ENCODE data around the gene PCA3.

Gene PCA3

GRCh38 chr9:76743931-76744330 lies 20.3 kb upstream of the PCA3 start:
- H3K4me3 ChIP-seq = no peak overlapping the region
- DNase-seq (ENCODE audit: low read depth, low spot score) = no peak
- no peak overlapping the region for H3K9ac ChIP-seq (ENCODE audit: insufficient read length)
- no peak overlapping the region for H3K27ac ChIP-seq
- H3K36me3 ChIP-seq (ENCODE audit: insufficient read depth, low read length) = no peaks in the 10 kb centered on the region
- no peaks in the 10 kb centered on the region for H3K9me3 ChIP-seq (ENCODE audit: low read depth, low read length)
- TF ChIP-seq FOXP2 (optimal IDR thresholded peaks at IDR 0.05; ENCODE audit: control extremely low read depth, extremely low read length, insufficient read depth) = no peak
- no peak for TF ChIP-seq EZH2 (IDR thresholded peaks at IDR 0.05)
- no peak for TF ChIP-seq POLR2AphosphoS5 (IDR thresholded peaks at IDR 0.05; ENCODE audit: borderline replicate concordance, low read depth, low read length)

GRCh38 chr9:76744336-76744735 lies 19.9 kb upstream of the PCA3 start:
- Histone ChIP-seq H3K9me3 (ENCODE audit: low read depth, low read length) (no peaks in the 10 kb centered on the region), H3K9ac (ENCODE audit: insufficient read length) (no peak overlapping the region), H3K36me3 (ENCODE audit: insufficient read depth, low read length) (no peaks in the 10 kb centered on the region)

GRCh38 chr9:76751001-76751400 lies 13.2 kb upstream of the PCA3 start:
- Histone ChIP-seq H3K4me3 (no peak overlapping the region), H3K36me3 (ENCODE audit: insufficient read depth, low read length) (no peaks in the 10 kb centered on the region), H3K9me3 (ENCODE audit: low read depth, low read length) (no peaks in the 10 kb centered on the region), H3K9ac (ENCODE audit: insufficient read length) (no peak overlapping the region), H3K27ac (no peak overlapping the region)
- no peak for TF ChIP-seq EZH2 (IDR thresholded peaks at IDR 0.05)
- TF ChIP-seq POLR2AphosphoS5 (IDR thresholded peaks at IDR 0.05; ENCODE audit: borderline replicate concordance, low read depth, low read length) = no peak
- no peak for TF ChIP-seq FOXP2 (optimal IDR thresholded peaks at IDR 0.05; ENCODE audit: control extremely low read depth, extremely low read length, insufficient read depth)
- no peak for DNase-seq (ENCODE audit: low read depth, low spot score)

More at GRCh38 chr9:76744336-76744735, 19.9 kb upstream of the PCA3 start:
- TF ChIP-seq EZH2 (IDR thresholded peaks at IDR 0.05) (no peak), FOXP2 (optimal IDR thresholded peaks at IDR 0.05; ENCODE audit: control extremely low read depth, extremely low read length, insufficient read depth) (no peak), POLR2AphosphoS5 (IDR thresholded peaks at IDR 0.05; ENCODE audit: borderline replicate concordance, low read depth, low read length) (no peak)
- Histone ChIP-seq H3K27ac (no peak overlapping the region), H3K4me3 (no peak overlapping the region)
- no peak for DNase-seq (ENCODE audit: low read depth, low spot score)

- Histone ChIP-seq H3K4me3 (no peak overlapping the region), H3K9ac (ENCODE audit: insufficient read length) (no peak overlapping the region), H3K9me3 (ENCODE audit: low read depth, low read length) (no peaks in the 10 kb centered on the region), H3K36me3 (ENCODE audit: insufficient read depth, low read length) (no peaks in the 10 kb centered on the region), H3K27ac (no peak overlapping the region)
- TF ChIP-seq POLR2AphosphoS5 (IDR thresholded peaks at IDR 0.05; ENCODE audit: borderline replicate concordance, low read depth, low read length) = no peak
- no peak for TF ChIP-seq FOXP2 (optimal IDR thresholded peaks at IDR 0.05; ENCODE audit: control extremely low read depth, extremely low read length, insufficient read depth)
- no peak for TF ChIP-seq EZH2 (IDR thresholded peaks at IDR 0.05)
- no peak for DNase-seq (ENCODE audit: low read depth, low spot score)
Observed at GRCh38 chr9:76756268-76756640, 8.0 kb upstream of the PCA3 start.

GRCh38 chr9:76756941-76757673 lies 7.1 kb upstream of the PCA3 start:
- H3K36me3 ChIP-seq (ENCODE audit: insufficient read depth, low read length) = no peaks in the 10 kb centered on the region
- H3K27ac ChIP-seq = no peak overlapping the region
- no peak overlapping the region for H3K4me3 ChIP-seq
- H3K9me3 ChIP-seq (ENCODE audit: low read depth, low read length) = no peaks in the 10 kb centered on the region
- TF ChIP-seq POLR2AphosphoS5 (IDR thresholded peaks at IDR 0.05; ENCODE audit: borderline replicate concordance, low read depth, low read length) (no peak), FOXP2 (optimal IDR thresholded peaks at IDR 0.05; ENCODE audit: control extremely low read depth, extremely low read length, insufficient read depth) (no peak), EZH2 (IDR thresholded peaks at IDR 0.05) (no peak)
- no peak overlapping the region for H3K9ac ChIP-seq (ENCODE audit: insufficient read length)
- DNase-seq (ENCODE audit: low read depth, low spot score) = no peak

- H3K27ac ChIP-seq = no peak overlapping the region
- H3K36me3 ChIP-seq (ENCODE audit: insufficient read depth, low read length) = no peaks in the 10 kb centered on the region
- no peak for DNase-seq (ENCODE audit: low read depth, low spot score)
- H3K4me3 ChIP-seq = no peak overlapping the region
- TF ChIP-seq POLR2AphosphoS5 (IDR thresholded peaks at IDR 0.05; ENCODE audit: borderline replicate concordance, low read depth, low read length) (no peak), EZH2 (IDR thresholded peaks at IDR 0.05) (no peak), FOXP2 (optimal IDR thresholded peaks at IDR 0.05; ENCODE audit: control extremely low read depth, extremely low read length, insufficient read depth) (no peak)
- no peaks in the 10 kb centered on the region for H3K9me3 ChIP-seq (ENCODE audit: low read depth, low read length)
- no peak overlapping the region for H3K9ac ChIP-seq (ENCODE audit: insufficient read length)
Observed at GRCh38 chr9:76758476-76758875, 5.8 kb upstream of the PCA3 start.

- no peaks in the 10 kb centered on the region for H3K36me3 ChIP-seq (ENCODE audit: insufficient read depth, low read length)
- no peak overlapping the region for H3K9ac ChIP-seq (ENCODE audit: insufficient read length)
- H3K27ac ChIP-seq = no peak overlapping the region
- DNase-seq (ENCODE audit: low read depth, low spot score) = no peak
- H3K4me3 ChIP-seq = no peak overlapping the region
- no peaks in the 10 kb centered on the region for H3K9me3 ChIP-seq (ENCODE audit: low read depth, low read length)
- no peak for TF ChIP-seq FOXP2 (optimal IDR thresholded peaks at IDR 0.05; ENCODE audit: control extremely low read depth, extremely low read length, insufficient read depth)
- no peak for TF ChIP-seq EZH2 (IDR thresholded peaks at IDR 0.05)
- no peak for TF ChIP-seq POLR2AphosphoS5 (IDR thresholded peaks at IDR 0.05; ENCODE audit: borderline replicate concordance, low read depth, low read length)
Observed at GRCh38 chr9:76759732-76760131, 4.5 kb upstream of the PCA3 start.

GRCh38 chr9:76761448-76761847 lies 2.8 kb upstream of the PCA3 start:
- TF ChIP-seq POLR2AphosphoS5 (IDR thresholded peaks at IDR 0.05; ENCODE audit: borderline replicate concordance, low read depth, low read length) (no peak), EZH2 (IDR thresholded peaks at IDR 0.05) (no peak), FOXP2 (optimal IDR thresholded peaks at IDR 0.05; ENCODE audit: control extremely low read depth, extremely low read length, insufficient read depth) (no peak)
- H3K27ac ChIP-seq = no peak overlapping the region
- no peak for DNase-seq (ENCODE audit: low read depth, low spot score)
- no peaks in the 10 kb centered on the region for H3K36me3 ChIP-seq (ENCODE audit: insufficient read depth, low read length)
- H3K9ac ChIP-seq (ENCODE audit: insufficient read length) = no peak overlapping the region
- H3K4me3 ChIP-seq = no peak overlapping the region
- H3K9me3 ChIP-seq (ENCODE audit: low read depth, low read length) = no peaks in the 10 kb centered on the region

GRCh38 chr9:76766126-76766525 lies 1.9 kb downstream of the PCA3 start:
- no peaks in the 10 kb centered on the region for H3K9me3 ChIP-seq (ENCODE audit: low read depth, low read length)
- H3K9ac ChIP-seq (ENCODE audit: insufficient read length) = no peak overlapping the region
- TF ChIP-seq POLR2AphosphoS5 (IDR thresholded peaks at IDR 0.05; ENCODE audit: borderline replicate concordance, low read depth, low read length) = no peak
- no peak for TF ChIP-seq FOXP2 (optimal IDR thresholded peaks at IDR 0.05; ENCODE audit: control extremely low read depth, extremely low read length, insufficient read depth)
- TF ChIP-seq EZH2 (IDR thresholded peaks at IDR 0.05) = no peak
- no peak overlapping the region for H3K4me3 ChIP-seq
- no peak for DNase-seq (ENCODE audit: low read depth, low spot score)
- no peak overlapping the region for H3K27ac ChIP-seq
- no peaks in the 10 kb centered on the region for H3K36me3 ChIP-seq (ENCODE audit: insufficient read depth, low read length)
